H1 (cell line): ENCODE measurements around the gene OSBPL6. TPM values are rescaled to one million over a fixed set of nuclear protein-coding genes. Genes with fewer than 3 reads are reported as not detected.

Experiments
- CTCF ChIA-PET: fragments of 300-600 bp; sonication (Branson Sonifier 250); formaldehyde crosslinking; loops from one replicate; lab custom pipeline; 2021; ENCODE audit not compliant: partially characterized antibody; lab: Charles Lee
- POLR2A ChIA-PET: fragments of 300-600 bp; sonication (Branson Sonifier 250); formaldehyde crosslinking; loops from one replicate; lab custom pipeline; 2021; ENCODE audit warnings: inconsistent platforms; ENCODE audit not compliant: partially characterized antibody; lab: Charles Lee
- DNase-seq, 2 experiments: peaks; one replicate each; pipeline versions ENCODE4 v3.0.0 to v3.0.0-alpha.2; 2010 to 2022; ENCODE audit warnings: low spot score in 2 of 2, low read depth in 1 of 2, mixed read lengths in 1 of 2
- FAIRE-seq: peaks from 2 replicates; lab custom pipeline; 2011; peaks lifted over from hg19 to GRCh38; lab: Jason Lieb, UNC
- H2AFZ ChIP-seq: 2 replicates; pipeline ENCODE4 v1.8.1; 2012; ENCODE audit warnings: low read length, inconsistent platforms
- H2AK5ac ChIP-seq: 2 replicates; pipeline ENCODE4 v1.6.1; 2013; ENCODE audit warnings: low read depth, low read length
- H2BK120ac ChIP-seq: replicated peaks from 2 replicates; pipeline ENCODE3; 2013; ENCODE audit warnings: low read depth, low read length, inconsistent platforms
- H2BK12ac ChIP-seq: 2 replicates; pipeline ENCODE4 v1.6.1; 2013; ENCODE audit warnings: low read depth, low read length
- H2BK15ac ChIP-seq: 2 replicates; pipeline ENCODE4 v1.6.1; 2013; ENCODE audit warnings: low read length
- H2BK20ac ChIP-seq: 2 replicates; pipeline ENCODE4 v1.6.1; 2013; ENCODE audit warnings: low read length
- H2BK5ac ChIP-seq: 2 replicates; pipeline ENCODE4 v1.6.1; 2013; ENCODE audit warnings: low read depth, low read length
- H3K14ac ChIP-seq: 2 replicates; pipeline ENCODE4 v1.6.1; 2013; ENCODE audit warnings: inconsistent platforms; ENCODE audit not compliant: insufficient read length
- H3K18ac ChIP-seq: 2 replicates; pipeline ENCODE4 v1.6.1; 2013; ENCODE audit warnings: low read length; ENCODE audit errors: extremely low read depth
- H3K23ac ChIP-seq: 2 replicates; pipeline ENCODE4 v1.6.1; 2013; ENCODE audit warnings: inconsistent platforms; ENCODE audit not compliant: insufficient read length
- H3K23me2 ChIP-seq: 2 replicates; pipeline ENCODE4 v1.6.1; 2013; ENCODE audit warnings: low read depth, low read length
- H3K27ac ChIP-seq: 2 replicates; pipeline ENCODE4 v1.6.1; 2011; ENCODE audit warnings: low read depth, low read length, inconsistent platforms
- H3K27me3 ChIP-seq, 4 experiments: replicated peaks in 1 of 4; 1 replicate in 1 of 4; 2 replicates in 3 of 4; pipeline versions ENCODE4 v1.6.1 to v1.8.1; 2011 to 2013; ENCODE audit warnings: low read length in 3 of 4, mild to moderate bottlenecking in 3 of 4, inconsistent platforms in 2 of 4, mixed read lengths in 2 of 4, moderate library complexity in 1 of 4; ENCODE audit not compliant: control insufficient read depth in 3 of 4, insufficient read depth in 3 of 4; ENCODE audit errors: extremely low read depth in 1 of 4
- H3K36me3 ChIP-seq, 4 experiments: 2 replicates each; pipeline versions ENCODE4 v1.6.1 to v1.8.1; 2011 to 2013; ENCODE audit warnings: mild to moderate bottlenecking in 4 of 4, low read length in 3 of 4, moderate library complexity in 2 of 4, control low read depth in 1 of 4, inconsistent platforms in 1 of 4; ENCODE audit not compliant: insufficient read depth in 4 of 4, control insufficient read depth in 2 of 4
- H3K4ac ChIP-seq: replicated peaks from 2 replicates; pipeline ENCODE3; 2013; ENCODE audit warnings: low read length, low read depth, mixed read lengths, inconsistent platforms; ENCODE audit not compliant: insufficient read length
- H3K4me1 ChIP-seq, 4 experiments: replicated peaks in 1 of 4; 1 replicate in 1 of 4; 2 replicates in 3 of 4; pipeline versions ENCODE4 v1.6.1 to v1.8.1; 2011 to 2013; ENCODE audit warnings: low read length in 3 of 4, inconsistent platforms in 2 of 4, mixed read lengths in 1 of 4; ENCODE audit not compliant: insufficient read depth in 4 of 4, control insufficient read depth in 3 of 4
- H3K4me2 ChIP-seq, 2 experiments: 2 replicates each; pipeline versions ENCODE4 v1.6.1 to v1.8.1; 2011 to 2013; ENCODE audit warnings: low read depth in 2 of 2, low read length in 2 of 2, control low read depth in 1 of 2, inconsistent platforms in 1 of 2, mild to moderate bottlenecking in 1 of 2; ENCODE audit not compliant: insufficient read depth in 1 of 2
- H3K4me3 ChIP-seq, 4 experiments: fragments of 200-600, 300-600 bp in 1 of 4; sonication (generic), shearing (Covaris generic), sonication (Bioruptor Twin) in 1 of 4; 2 replicates each; pipeline versions ENCODE4 v1.5.1 to v1.8.1; 2011 to 2016; ENCODE audit warnings: low read length in 4 of 4, low read depth in 3 of 4, control low read depth in 2 of 4, inconsistent platforms in 2 of 4, mild to moderate bottlenecking in 2 of 4, mixed read lengths in 1 of 4, moderate library complexity in 1 of 4; ENCODE audit not compliant: insufficient read depth in 2 of 4; ENCODE audit errors: extremely low read depth in 1 of 4
- H3K56ac ChIP-seq: replicated peaks from 2 replicates; pipeline ENCODE3; 2013; ENCODE audit warnings: low read depth, mild to moderate bottlenecking, mixed read lengths, low read length, inconsistent platforms; ENCODE audit not compliant: insufficient read length
- H3K79me1 ChIP-seq: 2 replicates; pipeline ENCODE4 v1.6.1; 2013; ENCODE audit warnings: low read depth, low read length, control low read depth
- H3K79me2 ChIP-seq, 2 experiments: 2 replicates each; pipeline versions ENCODE4 v1.6.1 to v1.8.1; 2012 to 2013; ENCODE audit warnings: low read length in 2 of 2, mild to moderate bottlenecking in 2 of 2, inconsistent platforms in 1 of 2; ENCODE audit not compliant: insufficient read depth in 2 of 2, control insufficient read depth in 1 of 2
- H3K9ac ChIP-seq, 4 experiments: replicated peaks in 1 of 4; 1 replicate in 1 of 4; 2 replicates in 3 of 4; pipeline versions ENCODE4 v1.6.1 to v1.8.1; 2011 to 2013; ENCODE audit warnings: low read depth in 3 of 4, low read length in 3 of 4, control low read depth in 2 of 4, mild to moderate bottlenecking in 2 of 4, moderate library complexity in 2 of 4, inconsistent platforms in 1 of 4; ENCODE audit errors: extremely low read depth in 1 of 4
- H3K9me3 ChIP-seq, 2 experiments: 2 replicates each; pipeline versions ENCODE4 v1.6.1 to v1.8.1; 2012 to 2013; ENCODE audit warnings: mild to moderate bottlenecking in 2 of 2, moderate library complexity in 2 of 2, control low read depth in 1 of 2, inconsistent platforms in 1 of 2, low read depth in 1 of 2, low read length in 1 of 2, mixed read lengths in 1 of 2; ENCODE audit not compliant: insufficient read depth in 2 of 2
- H4K20me1 ChIP-seq, 2 experiments: replicated peaks in 1 of 2; 2 replicates each; pipeline versions ENCODE3 to v1.8.1; 2011 to 2013; ENCODE audit warnings: inconsistent platforms in 2 of 2, low read length in 2 of 2, mild to moderate bottlenecking in 1 of 2; ENCODE audit not compliant: insufficient read depth in 2 of 2, control insufficient read depth in 1 of 2
- H4K5ac ChIP-seq: 2 replicates; pipeline ENCODE4 v1.6.1; 2013; ENCODE audit warnings: low read length, low read depth, mixed read lengths, inconsistent platforms; ENCODE audit not compliant: insufficient read length
- H4K8ac ChIP-seq: 2 replicates; pipeline ENCODE4 v1.8.0; 2013; ENCODE audit warnings: mild to moderate bottlenecking, moderate library complexity, low read length, inconsistent platforms; ENCODE audit not compliant: insufficient read depth; ENCODE audit errors: extremely low read depth
- H4K91ac ChIP-seq: replicated peaks from 2 replicates; pipeline ENCODE3; 2013; ENCODE audit warnings: low read length, mixed read lengths, inconsistent platforms; ENCODE audit not compliant: insufficient read length
- ASH2L ChIP-seq: fragments of 200-600, 300-600 bp; sonication (generic); IDR thresholded peaks from one replicate; pipeline ENCODE4 v1.7.1; 2017; ENCODE audit warnings: low read length
- BCL11A ChIP-seq, 2 experiments: IDR thresholded peaks; one replicate each; pipeline ENCODE4 v1.6.1; 2011; ENCODE audit warnings: low read depth in 2 of 2, low read length in 2 of 2, mild to moderate bottlenecking in 2 of 2
- CBX5 ChIP-seq: fragments of 300-800, 300-1000 bp; sonication (generic); IDR thresholded peaks from 2 replicates; pipeline ENCODE4 v1.7.1; 2016; ENCODE audit warnings: antibody characterized with exemption, low read length, low read depth
- EP300 ChIP-seq, 2 experiments: IDR thresholded peaks; 1 replicate in 1 of 2; 2 replicates in 1 of 2; pipeline ENCODE4 v1.6.1; 2011 to 2012; ENCODE audit warnings: low read depth in 2 of 2, low read length in 2 of 2, mild to moderate bottlenecking in 2 of 2, borderline replicate concordance in 1 of 2, inconsistent platforms in 1 of 2, moderate library complexity in 1 of 2
- GABPA ChIP-seq: IDR thresholded peaks from 2 replicates; pipeline ENCODE4 v1.6.1; 2011; ENCODE audit warnings: mild to moderate bottlenecking, low read length, moderate library complexity, borderline replicate concordance; ENCODE audit not compliant: insufficient read depth
- KDM1A ChIP-seq: fragments of 200-600, 300-600 bp; sonication (generic); IDR thresholded peaks from 2 replicates; pipeline ENCODE4 v1.7.1; 2016; ENCODE audit warnings: mild to moderate bottlenecking, low read length, borderline replicate concordance
- KDM4A ChIP-seq: IDR thresholded peaks from one replicate; pipeline ENCODE4 v1.7.1; 2012; ENCODE audit warnings: low read depth, mild to moderate bottlenecking, moderate library complexity, low read length, inconsistent platforms; ENCODE audit not compliant: severe bottlenecking
- SIX5 ChIP-seq: IDR thresholded peaks from 2 replicates; pipeline ENCODE4 v1.6.1; 2011; ENCODE audit warnings: mild to moderate bottlenecking, low read depth, low read length
- SP1 ChIP-seq: IDR thresholded peaks from 2 replicates; pipeline ENCODE4 v1.6.1; 2011; ENCODE audit warnings: low read depth, low read length
- SRF ChIP-seq: IDR thresholded peaks from 2 replicates; pipeline ENCODE4 v1.6.1; 2011; ENCODE audit warnings: mild to moderate bottlenecking, low read depth, low read length, moderate library complexity
- TAF1 ChIP-seq: IDR thresholded peaks from 2 replicates; pipeline ENCODE4 v1.6.1; 2011; ENCODE audit warnings: mild to moderate bottlenecking, low read depth, low read length
- TCF12 ChIP-seq: IDR thresholded peaks from 2 replicates; pipeline ENCODE4 v1.6.1; 2011; ENCODE audit warnings: low read depth, mild to moderate bottlenecking, low read length
- WGBS, 2 experiments: shearing (Covaris generic) in 1 of 2; methylation state at CpG; one replicate each; pipeline versions ENCODE4 v1.1.6 to v1.1.7; 2013 to 2015; ENCODE audit warnings: low lambda C conversion rate in 2 of 2, mixed read lengths in 2 of 2, inconsistent platforms in 1 of 2, low coverage in 1 of 2, missing lambda C conversion rate in 1 of 2; ENCODE audit not compliant: insufficient replicate concordance in 2 of 2, insufficient coverage in 1 of 2, insufficient read length in 1 of 2; ENCODE audit errors: extremely low coverage in 1 of 2, missing lambda C conversion rate in 1 of 2; 5-methylcytosine and 5-hydroxymethylcytosine counted together
- polyA plus RNA-seq, 7 experiments: library from polyadenylated mRNA; depleted of rRNA in 3 of 7; stranded (reverse) in 5 of 7; unstranded in 2 of 7; fragments of >200 nt in 5 of 7; fragments of 200-250 nt in 2 of 7; gene quantifications; 1 replicate in 5 of 7; 2 replicates in 1 of 7; 4 replicates in 1 of 7; pipeline versions ENCODE4 v1.2.1 to v1.2.3, GENCODE V29; 2011 to 2013; ENCODE audit warnings: missing spikeins in 2 of 7, mixed read lengths in 2 of 7
- total RNA-seq: library from RNA; stranded (reverse); fragmentation: NEBNext Ultra II Directional; extraction: Animal tissue kit (Norgen Biotek cat#: 25700); gene quantifications from 2 replicates; pipeline ENCODE4 v1.2.1, GENCODE V29; 2021
- TF ChIP-seq, protein P1 (sequence below): IDR thresholded peaks from 2 replicates; pipeline ENCODE4 v1.6.1; 2011; ENCODE audit warnings: low read depth, mild to moderate bottlenecking, low read length; ENCODE audit not compliant: insufficient read depth

The OSBPL6 gene
- total and polyA plus RNA-seq, 2 of the 8 experiments (the other 6 are each of a cell fraction or from before 2014, with no cell fraction given), result 1.7 to 5.6 TPM

DNA sequence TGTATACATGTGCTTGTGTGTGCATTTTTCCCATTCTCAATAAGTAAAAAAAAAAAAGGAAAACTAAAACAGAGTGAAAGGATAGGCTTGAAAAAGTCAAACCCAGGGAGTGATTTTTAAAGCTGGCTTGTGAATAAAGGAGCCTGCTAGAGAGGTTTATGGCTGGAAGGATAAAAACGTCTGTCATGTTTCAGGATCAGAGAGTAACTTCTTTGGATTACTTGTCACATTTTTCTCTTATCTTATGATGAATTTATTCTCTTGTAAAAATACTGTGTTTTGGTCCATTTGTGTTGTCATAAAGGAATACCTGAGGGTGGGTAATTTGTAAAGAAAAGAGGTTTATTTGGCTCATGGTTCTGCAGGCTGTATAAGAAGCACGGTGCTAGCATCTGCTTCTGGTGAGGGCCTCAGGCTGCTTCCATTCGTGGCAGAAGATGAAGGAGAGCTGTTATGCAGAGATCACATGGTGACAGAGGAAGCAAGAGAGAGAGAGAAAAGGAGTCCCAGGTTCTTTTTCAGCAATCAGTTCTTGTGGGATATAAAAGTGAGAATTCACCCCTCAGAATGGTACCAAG lies 89.1 kb downstream of the OSBPL6 start:
- no peak overlapping the region for H2AK5ac ChIP-seq
- H4K8ac ChIP-seq, result no peak overlapping the region
- H4K20me1 ChIP-seq, result no peaks in the 10 kb centered on the region
- DNase-seq (no peak), FAIRE-seq (no peak)
- no peaks in the 10 kb centered on the region for H3K9me3 ChIP-seq
- no peak overlapping the region for H3K23ac ChIP-seq
- no peak overlapping the region for H4K91ac ChIP-seq
- ChIA-PET CTCF (interaction anchor here (1.4 kb wide), 1 partner anchor 18 kb away, joined by 3 read pairs; no protein-coding TSS in a partner anchor), POLR2A (no interaction called here)
- H4K5ac ChIP-seq, result no peak overlapping the region
- H2BK12ac ChIP-seq, result no peak overlapping the region
- H3K4me3 ChIP-seq, result no peak overlapping the region
- no peak overlapping the region for H3K4ac ChIP-seq
- H3K79me1 ChIP-seq, result no peaks in the 10 kb centered on the region
- H3K27me3 ChIP-seq, result no peaks in the 10 kb centered on the region
- no peak overlapping the region for H2BK20ac ChIP-seq
- H2BK120ac ChIP-seq, result no peak overlapping the region
- no peak overlapping the region for H3K27ac ChIP-seq
- H3K18ac ChIP-seq, result no peak overlapping the region
- no peaks in the 10 kb centered on the region for H3K36me3 ChIP-seq
- H3K56ac ChIP-seq, result no peak overlapping the region
- H2AFZ ChIP-seq, result no peak overlapping the region
- WGBS, 2 experiments, result 90% methylated on average over 3 of the region's 3 CpGs; no CpG with 5 or more reads in 1 of the 2 experiments
- no peak overlapping the region for H3K14ac ChIP-seq
- H3K4me1 ChIP-seq, result peaks cover 0 to 8% (median 0%) of the 10 kb centered on the region in 4 experiments; a peak in 1 of 7 replicates
- H2BK15ac ChIP-seq, result no peak overlapping the region
- no peak overlapping the region for H3K9ac ChIP-seq
- H2BK5ac ChIP-seq, result no peak overlapping the region
- H3K79me2 ChIP-seq, result no peaks in the 10 kb centered on the region
- no peaks in the 10 kb centered on the region; the same call in 1 of the 2 replicates for H3K23me2 ChIP-seq
- no peak overlapping the region for H3K4me2 ChIP-seq
- TF ChIP-seq GABPA (no peak), EP300 (IDR thresholded peaks at IDR 0.05; ENCODE audit: borderline replicate concordance in 1 of 2, low read depth in 2 of 2, low read length in 2 of 2) (no peak), SIX5 (no peak), KDM1A (no peak), SRF (no peak), SP1 (no peak), TAF1 (no peak), KDM4A (no peak), CBX5 (no peak), TCF12 (no peak), BCL11A (IDR thresholded peaks at IDR 0.05; ENCODE audit: low read depth in 2 of 2, low read length in 2 of 2) (no peak), ASH2L (no peak)
- TF ChIP-seq, protein P1, sequence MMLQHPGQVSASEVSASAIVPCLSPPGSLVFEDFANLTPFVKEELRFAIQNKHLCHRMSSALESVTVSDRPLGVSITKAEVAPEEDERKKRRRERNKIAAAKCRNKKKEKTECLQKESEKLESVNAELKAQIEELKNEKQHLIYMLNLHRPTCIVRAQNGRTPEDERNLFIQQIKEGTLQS, result no peak
